Stimulated activated CD4-positive, alpha-beta T cell treated with anti-CD3 and anti-CD28 coated beads, Interleukin-1b, Interleukin-23, amount 100 ng/mL, for 24 hours (primary cell): ENCODE measurements around the gene TTPAL.

Source experiments
- DNase-seq, 4 experiments: peaks; one replicate each; pipeline ENCODE4 v3.0.0-alpha.2; 2020; ENCODE audit warnings: low read depth in 4 of 4, low spot score in 1 of 4

The TTPAL gene

GRCh38 chr20:44439318-44439717 lies 36.4 kb upstream of the TTPAL start:
- DNase-seq = no peak

GRCh38 chr20:44442298-44443070 lies 33.2 kb upstream of the TTPAL start:
- no peak for DNase-seq

GRCh38 chr20:44445742-44446710 lies 29.6 kb upstream of the TTPAL start:
- no peak for DNase-seq

GRCh38 chr20:44447827-44448419 lies 27.8 kb upstream of the TTPAL start:
- DNase-seq = no peak

- DNase-seq = no peak
These were observed 26.7 kb upstream of the TTPAL start for GRCh38 chr20:44448753-44449546.

GRCh38 chr20:44449864-44450263 lies 25.8 kb upstream of the TTPAL start:
- no peak for DNase-seq

- DNase-seq = no peak
These were observed 25.3 kb upstream of the TTPAL start for GRCh38 chr20:44450281-44450889.

GRCh38 chr20:44450903-44451450 lies 24.7 kb upstream of the TTPAL start:
- DNase-seq = no peak

GRCh38 chr20:44454306-44454963 lies 21.2 kb upstream of the TTPAL start:
- DNase-seq = no peak

- no peak for DNase-seq
These were observed 20.5 kb upstream of the TTPAL start for GRCh38 chr20:44455126-44455525.

- no peak for DNase-seq
These were observed 19.1 kb upstream of the TTPAL start for GRCh38 chr20:44456611-44457010.

- no peak for DNase-seq
These were observed 18.7 kb upstream of the TTPAL start for GRCh38 chr20:44457016-44457415.

GRCh38 chr20:44459271-44459670 lies 16.4 kb upstream of the TTPAL start:
- DNase-seq = no peak

GRCh38 chr20:44460795-44461141 lies 14.9 kb upstream of the TTPAL start:
- DNase-seq = no peak

GRCh38 chr20:44461142-44461802 lies 14.4 kb upstream of the TTPAL start:
- no peak for DNase-seq

GRCh38 chr20:44461803-44462174 lies 13.9 kb upstream of the TTPAL start:
- no peak for DNase-seq

GRCh38 chr20:44463466-44463865 lies 12.2 kb upstream of the TTPAL start:
- no peak for DNase-seq

GRCh38 chr20:44464514-44464913 lies 11.2 kb upstream of the TTPAL start:
- DNase-seq = no peak

- no peak for DNase-seq
These were observed 10.6 kb upstream of the TTPAL start for GRCh38 chr20:44465001-44465560.
